Muscle of back (tissue), 10 donors: Measurements from ENCODE around the gene SAAL1. TPM values are rescaled to one million over a fixed set of nuclear protein-coding genes. Genes with fewer than 3 reads are reported as not detected.

Experiments
- polyA plus RNA-seq, 10 donors: library from polyadenylated mRNA; unstranded; fragments of 120-200 nt; gene quantifications; one replicate each; pipeline ENCODE4 v1.2.1, GENCODE V29; 2013; ENCODE audit not compliant: insufficient read length in 10 of 10

SAAL1 gene
- polyA plus RNA-seq, 10 donors: 10.8 to 25.1 (median 14.9) TPM

Other genes with a start within 250 kb of the SAAL1 start
- 10 to 100 TPM in 6 of 10 donors, 1 to 10 TPM in 4; 9.2 to 15.2 (median 10.9) TPM for gene SERGEF, start 93.0 kb downstream of the SAAL1 start, polyA plus RNA-seq
- 1 to 10 TPM in 1 of 10 donors, under 1 TPM in 9; 0.08 to 1.0 (median 0.15) TPM for gene TPH1, start 59.8 kb downstream of the SAAL1 start, polyA plus RNA-seq
- gene MRGPRX3, start 26.5 kb upstream of the SAAL1 start, polyA plus RNA-seq: not detected
- gene MRGPRX4, start 66.8 kb upstream of the SAAL1 start, polyA plus RNA-seq: not detected
- gene SAA4, start 130.7 kb upstream of the SAAL1 start, polyA plus RNA-seq: not detected
- not detected for gene SAA2, start 142.6 kb upstream of the SAAL1 start, polyA plus RNA-seq
- gene SAA1, start 160.2 kb upstream of the SAAL1 start, polyA plus RNA-seq: not detected
- gene HPS5, start 216.1 kb upstream of the SAAL1 start, polyA plus RNA-seq: 10 to 100 TPM in 9 of 10 donors, 1 to 10 TPM in 1; 8.3 to 15.4 (median 12.5) TPM
- 10 to 100 TPM; 23.4 to 50.4 (median 36.3) TPM for gene GTF2H1, start 216.5 kb upstream of the SAAL1 start, polyA plus RNA-seq